Stimulated activated CD8-positive, alpha-beta memory T cell treated with anti-CD3 and anti-CD28 coated beads, Interleukin-4, amount 100 ng/mL, for 1 hour (primary cell): ENCODE measurements around the gene CYSTM1.
"Not testable (repeated sequence)": the region's sequence is repeated elsewhere in the genome, so short reads cannot be mapped to it uniquely, and the experiment has no call there.

Experiments used
- DNase-seq, 2 donors: peaks; one replicate each; pipeline ENCODE4 v3.0.0-alpha.2; 2020; ENCODE audit warnings: low read depth in 2 of 2, low spot score in 1 of 2

Gene CYSTM1

DNA sequence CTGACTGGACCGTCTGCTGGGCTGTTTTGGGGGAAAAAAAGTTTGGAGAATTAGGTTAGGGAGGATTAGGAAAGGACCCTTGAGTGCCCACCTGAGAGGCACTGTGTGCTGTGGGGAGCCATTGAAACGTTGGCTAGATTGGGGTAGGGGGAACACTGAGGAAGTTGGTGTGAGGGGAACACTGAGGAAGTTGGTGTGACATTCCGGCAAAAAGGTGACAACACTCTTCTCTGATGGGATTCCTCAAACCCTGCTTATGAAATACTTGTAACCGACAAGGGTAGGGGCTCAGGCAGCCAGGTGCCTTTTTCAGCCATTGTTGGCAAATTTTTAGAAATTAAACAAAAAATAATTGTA is 1.0 kb downstream of the CYSTM1 start:
- DNase-seq, result no peak

DNA sequence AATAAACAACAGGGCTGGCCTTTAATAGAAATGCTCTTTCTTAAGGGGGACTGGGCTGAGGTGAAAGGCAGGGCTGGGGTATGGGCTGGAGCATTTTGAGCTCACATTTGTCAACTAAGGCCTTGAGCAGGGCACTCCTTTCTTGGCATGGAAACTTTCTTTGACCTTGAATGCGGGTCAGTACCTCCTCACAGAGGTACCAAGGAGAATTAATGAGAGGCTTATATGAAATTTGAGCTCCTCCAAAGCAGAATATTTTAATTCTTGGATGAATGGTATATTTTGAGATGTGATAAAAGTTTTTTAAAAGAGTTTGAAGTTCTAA is 3.1 kb downstream of the CYSTM1 start:
- DNase-seq, result no peak

DNA sequence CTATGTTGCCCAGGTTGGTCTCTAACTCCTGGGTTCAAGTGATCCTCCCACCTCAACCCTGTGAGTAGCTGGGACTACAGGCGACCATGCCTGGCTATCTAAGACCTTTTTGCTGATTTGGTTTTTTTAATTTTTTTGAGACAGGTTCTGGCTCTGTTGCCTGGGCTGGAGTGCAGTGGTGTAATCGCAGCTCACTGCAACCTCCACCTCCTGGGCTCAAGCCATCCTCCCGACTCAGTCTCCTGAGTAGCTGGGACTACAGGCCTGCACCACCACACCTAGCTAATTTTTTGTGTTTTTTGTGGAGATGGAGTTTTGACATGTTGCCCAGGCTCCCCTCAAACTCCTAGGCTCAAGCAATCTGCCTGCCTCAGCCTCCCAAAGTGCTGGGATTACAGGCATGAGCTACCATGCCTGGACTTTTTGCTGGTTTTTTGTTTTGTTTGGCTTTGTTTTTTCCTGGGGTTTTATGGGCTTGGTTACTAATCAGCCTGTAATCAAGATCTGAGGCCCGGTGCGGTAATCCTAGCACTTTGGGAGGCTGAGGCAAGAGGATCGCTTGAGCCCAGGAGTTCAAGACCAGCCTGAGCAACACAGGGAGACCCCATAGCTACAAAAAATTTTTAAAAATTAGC is 3.6 kb downstream of the CYSTM1 start:
- no peak for DNase-seq

DNA sequence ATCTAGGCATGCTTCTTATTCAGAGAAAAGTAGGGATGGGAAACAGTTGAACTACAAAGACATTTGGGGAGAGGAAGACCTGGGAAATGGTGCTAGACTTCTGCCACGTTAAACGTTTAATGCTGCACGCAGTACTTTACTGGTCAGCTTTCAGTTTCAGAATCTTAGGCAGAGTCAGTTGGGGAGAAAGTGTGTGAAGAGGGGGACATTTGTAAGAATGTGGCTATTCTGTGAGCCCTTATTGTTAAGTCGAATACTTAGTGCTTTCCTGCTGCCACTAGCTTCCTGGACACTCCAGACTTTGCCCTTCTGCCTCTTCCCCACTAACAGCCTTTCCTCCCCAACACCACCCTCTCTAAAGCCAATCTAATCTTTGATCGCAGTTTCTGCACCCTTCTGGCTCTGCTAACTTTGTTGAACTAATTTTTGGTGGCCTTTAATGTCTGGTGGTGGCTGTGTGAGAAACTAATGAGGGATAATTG is 6.1 kb downstream of the CYSTM1 start:
- DNase-seq, result no peak

DNA sequence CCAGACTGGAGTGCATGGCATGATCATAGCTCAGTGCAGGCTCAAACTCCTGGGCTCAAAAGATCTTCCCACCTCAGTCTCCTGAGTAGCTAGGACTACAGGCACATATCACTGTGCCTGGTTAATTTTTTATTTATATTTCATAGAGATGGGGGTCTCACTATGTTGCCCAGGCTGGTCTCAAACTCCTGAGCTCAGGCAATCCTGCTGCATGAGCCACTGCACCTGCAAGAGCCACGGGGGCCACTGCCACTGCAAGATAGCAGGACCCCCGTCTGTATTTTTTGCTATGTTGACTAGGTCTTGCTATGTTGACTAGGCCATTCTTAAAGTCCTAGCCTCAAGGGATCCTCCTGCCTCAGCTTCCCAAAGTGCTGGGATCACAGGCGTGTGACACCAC is 6.5 kb downstream of the CYSTM1 start:
- DNase-seq, result no peak

DNA sequence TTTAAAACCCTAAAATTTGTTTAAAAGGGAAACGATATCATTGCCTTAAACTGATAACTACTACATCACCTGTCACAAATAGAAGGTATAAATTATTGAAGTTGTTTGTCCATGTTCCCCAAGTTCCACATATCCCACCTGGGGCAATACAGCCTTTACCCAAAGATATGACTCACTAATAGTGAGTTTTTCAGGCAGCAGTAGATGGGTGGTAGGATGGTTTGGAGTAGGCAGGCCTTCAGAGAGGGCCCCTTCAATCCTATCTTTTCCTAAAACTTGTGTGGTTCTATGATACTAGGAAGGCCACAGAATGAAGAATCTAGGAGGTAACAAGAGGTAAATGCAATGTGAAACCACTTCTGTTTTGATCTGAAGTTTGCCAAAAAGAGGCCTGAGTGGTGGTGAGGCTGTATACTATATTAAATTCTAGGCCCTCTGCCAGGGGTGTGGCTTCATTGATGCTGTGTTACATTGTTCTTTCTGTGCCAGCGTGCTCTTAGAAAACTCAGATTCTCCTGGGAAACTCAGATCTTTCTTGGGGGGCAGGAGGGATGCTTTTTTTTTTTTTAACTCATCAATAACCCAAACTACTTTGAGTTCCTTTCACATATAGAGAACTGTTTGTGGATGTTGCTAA is 7.2 kb downstream of the CYSTM1 start:
- no peak for DNase-seq

DNA sequence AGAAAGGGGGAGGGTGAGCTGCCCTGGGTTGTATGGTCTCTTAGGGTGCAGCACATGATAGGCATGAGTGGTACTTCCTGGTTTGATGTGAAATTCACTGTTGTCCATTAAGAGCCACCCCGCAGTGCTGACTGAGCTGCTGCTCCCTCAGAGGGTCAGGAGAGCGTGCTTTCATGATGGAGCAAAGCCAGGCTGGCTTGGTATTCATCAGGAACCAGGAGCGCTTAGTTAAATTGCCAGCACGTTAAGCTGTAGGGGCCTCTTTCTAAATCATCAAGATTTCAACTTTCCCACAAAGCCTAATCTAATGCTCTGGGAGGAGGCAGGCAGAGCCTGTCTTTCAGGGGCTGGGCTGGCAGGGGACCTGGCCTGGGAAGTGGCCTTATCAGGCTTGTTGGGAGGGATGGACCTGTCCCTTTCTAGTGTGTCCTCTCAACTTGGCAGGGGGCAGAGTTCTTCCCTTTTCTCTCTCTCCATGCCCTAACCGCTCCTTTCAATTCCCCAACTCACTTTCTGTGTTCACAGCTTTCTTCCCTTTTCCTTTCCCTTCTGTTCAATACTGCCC is 7.9 kb downstream of the CYSTM1 start:
- no peak for DNase-seq

DNA sequence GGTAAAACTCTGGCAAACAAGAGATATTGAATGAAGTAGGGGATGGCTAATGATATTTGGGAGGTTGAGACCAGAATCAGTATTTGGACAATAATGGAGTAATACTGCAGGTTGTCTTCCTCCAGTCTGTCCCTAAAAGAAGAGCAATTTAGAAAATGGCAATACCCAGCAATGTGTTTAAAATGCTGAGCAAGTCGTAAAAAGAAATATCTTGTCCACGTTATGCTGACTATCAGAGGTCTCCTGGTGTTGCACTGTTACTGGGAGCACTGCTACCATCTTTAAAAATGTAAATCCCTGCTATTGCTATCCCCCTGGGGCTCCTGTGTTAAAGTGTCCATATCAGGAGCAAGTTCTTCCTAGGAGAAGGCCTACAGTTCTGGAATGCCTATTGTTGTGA is 10.4 kb downstream of the CYSTM1 start:
- DNase-seq, result no peak

DNA sequence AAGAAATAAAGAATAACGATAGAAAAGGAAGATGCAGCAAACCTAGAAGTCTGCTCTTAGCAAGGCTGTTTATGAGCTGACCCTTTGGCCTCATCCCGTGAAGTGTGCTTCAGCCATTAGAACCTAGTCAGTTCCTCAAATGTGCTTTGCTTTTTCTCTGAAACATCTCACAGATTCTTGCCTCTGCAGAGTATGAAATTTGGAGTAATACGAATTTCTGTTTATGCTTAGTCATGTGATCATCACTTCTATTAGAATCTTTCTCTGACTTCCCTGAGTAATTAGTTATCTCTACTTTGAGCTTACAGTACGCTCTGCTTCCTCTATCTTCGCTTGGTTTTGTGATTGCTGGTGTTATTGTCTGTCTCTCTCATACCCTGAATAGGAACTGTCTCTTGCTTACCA is 11.3 kb downstream of the CYSTM1 start:
- DNase-seq, result no peak

DNA sequence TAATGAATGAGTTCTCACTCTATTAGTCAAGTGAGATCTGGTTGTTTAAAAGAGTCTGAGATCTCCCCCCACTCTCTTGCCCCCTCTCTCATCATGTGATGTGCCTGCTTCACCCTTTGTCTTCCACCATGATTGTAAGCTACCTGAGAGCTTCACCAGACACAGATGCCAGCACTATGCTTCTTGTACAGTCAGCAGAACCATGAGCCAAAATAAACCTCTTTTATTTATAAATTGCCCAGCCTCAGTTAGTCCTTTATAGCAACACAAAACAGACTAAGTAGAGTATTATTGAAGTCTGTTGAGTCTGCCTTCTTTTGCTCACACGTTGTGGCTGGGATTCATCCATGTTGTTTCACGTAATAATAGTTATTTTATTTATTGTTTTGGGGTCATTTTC is 14.3 kb downstream of the CYSTM1 start:
- DNase-seq, result no peak

DNA sequence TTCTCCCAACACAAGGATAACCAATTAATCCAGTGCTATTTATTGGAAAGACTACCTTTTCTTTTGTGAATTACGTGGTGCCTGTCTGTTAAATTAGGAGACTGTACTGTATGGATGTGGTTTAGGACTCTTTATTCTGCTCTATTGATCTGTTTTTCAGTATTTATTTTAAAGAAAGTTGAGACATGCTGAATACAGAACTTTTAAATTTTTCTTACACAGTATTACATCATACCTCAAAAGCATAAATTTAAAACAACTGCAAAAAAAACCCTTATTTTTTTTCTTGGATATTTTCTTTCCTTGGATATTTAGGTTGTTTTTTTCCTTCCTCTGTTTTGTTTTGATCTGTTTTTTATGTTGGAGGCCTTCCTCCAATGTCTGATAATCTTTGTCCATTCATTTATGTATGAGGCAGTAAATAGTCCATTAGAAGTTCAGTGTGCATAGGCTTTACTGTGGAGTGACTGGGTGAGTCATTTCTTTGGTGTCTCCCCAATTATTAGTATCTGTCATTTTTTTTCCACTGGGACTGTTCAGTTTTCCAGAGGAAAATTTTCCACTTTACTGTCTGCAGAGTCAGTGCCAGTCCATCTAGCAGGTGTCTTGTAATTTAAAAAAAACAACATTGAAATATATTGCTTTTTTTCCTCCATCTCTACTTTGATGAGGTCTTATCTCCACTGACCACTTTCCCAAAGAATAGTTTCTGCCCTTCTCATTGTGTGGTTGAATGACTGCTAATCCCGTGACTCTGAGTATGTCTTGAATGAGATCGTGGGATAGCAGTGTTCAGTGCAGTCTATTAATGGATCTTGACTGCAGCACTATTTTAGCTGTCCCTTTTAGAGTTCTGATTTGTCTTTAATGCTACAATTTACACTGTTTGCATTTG is 15.2 kb downstream of the CYSTM1 start:
- DNase-seq, result no peak

DNA sequence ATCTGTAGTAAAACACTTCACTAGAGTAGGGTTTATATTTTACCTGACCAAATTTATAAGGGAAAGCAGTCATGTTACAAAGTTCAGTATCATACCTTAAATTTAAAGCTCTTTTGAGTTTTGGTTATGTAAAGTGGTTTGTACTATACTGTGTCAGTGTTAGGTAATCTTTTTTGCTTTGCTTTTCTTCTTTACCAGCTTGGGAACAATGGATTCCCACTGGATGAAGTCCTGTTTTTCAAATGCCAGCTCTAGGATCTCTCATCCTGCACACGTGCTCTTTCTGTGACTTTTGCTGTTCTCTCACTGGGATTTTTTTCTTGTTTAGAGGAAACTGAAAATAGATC is 15.9 kb downstream of the CYSTM1 start:
- DNase-seq, result no peak

DNA sequence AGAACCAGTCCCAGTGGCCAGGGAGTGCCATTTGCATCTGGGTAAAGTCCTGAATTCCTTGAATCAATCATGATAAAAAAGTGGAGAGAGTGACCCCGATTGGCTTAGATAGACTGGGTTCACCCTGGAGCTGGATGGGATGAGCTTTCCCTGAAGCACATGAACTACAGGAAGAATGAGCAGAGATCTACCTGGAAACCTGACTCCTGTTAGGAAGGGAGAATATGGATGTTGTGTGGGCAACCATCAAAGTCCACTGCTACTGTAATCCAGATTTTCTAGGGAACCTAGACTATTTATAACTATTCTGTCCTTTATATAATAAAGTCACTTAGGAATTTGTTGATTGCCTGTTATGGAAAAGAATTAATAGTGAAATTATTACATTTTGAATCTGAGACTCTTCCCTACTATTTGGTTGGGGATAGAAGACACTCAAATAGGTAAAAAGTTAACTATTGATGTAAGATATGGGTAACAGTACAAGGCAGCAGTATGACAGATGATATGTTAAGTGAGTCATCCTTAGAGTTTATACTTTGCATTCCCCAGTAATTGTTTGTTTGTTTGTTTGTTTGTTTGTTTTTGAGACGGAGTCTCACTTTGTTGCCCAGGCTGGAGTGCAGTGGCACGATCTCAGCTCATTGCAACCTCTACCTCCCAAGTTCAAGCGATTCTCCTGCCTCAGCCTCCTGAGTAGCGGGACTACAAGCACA is 17.9 kb downstream of the CYSTM1 start:
- DNase-seq, result no peak

DNA sequence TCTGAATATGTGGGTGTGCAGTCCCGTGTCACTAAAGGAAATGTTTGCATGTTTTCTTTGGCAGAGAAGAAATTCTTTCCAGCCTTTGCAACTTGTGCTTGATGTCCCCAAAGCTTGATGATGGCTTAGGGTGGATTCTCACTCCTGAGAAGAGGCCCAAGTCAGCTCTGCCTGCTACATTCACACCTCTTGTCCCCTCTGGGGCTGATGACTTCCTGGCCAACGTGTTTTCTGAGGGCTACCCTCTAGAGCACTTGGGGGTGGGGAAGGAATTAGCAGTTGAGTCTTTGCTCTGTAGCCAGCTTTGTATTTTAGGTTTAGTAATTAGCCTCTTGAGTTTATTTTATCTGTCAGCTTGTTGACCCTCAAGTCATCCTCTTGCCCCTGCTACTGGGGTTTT is 19.7 kb downstream of the CYSTM1 start:
- DNase-seq, result no peak

DNA sequence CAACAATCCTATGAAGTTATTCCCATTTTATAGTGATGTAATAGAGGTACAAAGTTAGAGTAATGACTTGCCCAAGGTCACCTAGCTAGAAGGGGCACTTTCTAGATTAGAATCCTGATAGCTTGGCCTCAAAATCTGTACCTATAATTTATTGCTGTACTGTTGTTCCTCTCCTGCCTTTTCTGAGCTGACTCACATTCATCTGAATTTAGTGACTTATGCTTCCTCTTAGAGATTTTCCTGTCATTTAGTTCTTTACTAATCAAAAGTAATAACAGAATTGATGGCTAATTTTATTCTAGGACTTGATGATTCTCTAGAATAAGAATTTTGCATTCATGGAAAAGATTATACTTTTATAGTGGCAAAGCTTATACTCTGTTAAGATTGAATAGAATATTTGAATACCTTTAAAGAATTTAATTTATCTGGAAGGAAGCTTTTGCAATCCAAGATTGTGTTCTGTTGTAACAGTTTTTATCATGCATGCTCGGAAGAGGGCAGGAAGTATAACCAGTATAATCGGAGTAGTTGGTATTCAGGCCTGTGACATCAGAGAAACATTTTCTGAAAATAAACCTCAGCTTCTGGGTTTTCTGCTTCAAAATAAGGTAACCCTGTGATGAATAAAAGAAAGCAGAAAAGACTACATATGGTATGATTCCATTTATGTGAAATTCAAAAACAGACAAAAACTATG is 21.3 kb downstream of the CYSTM1 start:
- no peak for DNase-seq

DNA sequence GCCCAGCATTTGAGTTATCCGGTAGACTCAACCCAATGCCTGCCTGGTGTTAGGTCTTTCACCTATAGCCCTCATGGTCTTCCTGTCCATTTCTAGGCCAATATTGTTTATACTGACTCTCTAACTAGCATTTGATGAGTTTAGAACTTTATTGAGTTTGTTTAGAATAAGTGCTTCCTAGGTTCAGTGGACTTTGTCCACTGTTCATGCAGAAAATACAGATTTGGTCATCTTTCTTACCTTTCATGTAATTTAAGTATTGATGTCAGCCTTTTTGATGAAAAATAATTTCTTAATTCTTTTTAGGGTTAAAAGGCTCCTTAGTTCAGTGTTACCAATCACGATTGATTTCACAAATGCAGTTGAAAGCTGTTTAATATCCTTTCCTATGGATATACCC is 22.0 kb downstream of the CYSTM1 start:
- no peak for DNase-seq

DNA sequence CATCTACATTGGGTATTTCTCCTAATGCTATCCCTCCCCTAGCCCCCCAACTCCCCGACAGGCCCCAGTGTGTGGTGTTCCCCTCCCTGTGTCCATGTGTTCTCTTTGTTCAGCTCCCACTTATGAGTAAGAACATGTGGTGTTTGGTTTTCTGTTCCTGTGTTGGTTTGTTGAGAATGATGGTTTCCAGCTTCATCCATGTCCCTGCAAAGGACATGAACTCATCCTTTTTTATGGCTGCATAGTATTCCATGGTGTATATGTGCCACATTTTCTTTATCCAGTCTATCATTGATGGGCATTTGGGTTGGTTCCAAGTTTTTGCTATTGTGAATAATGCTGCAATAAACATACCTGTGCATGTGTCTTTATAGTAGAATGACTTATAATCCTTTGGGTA is 23.9 kb downstream of the CYSTM1 start:
- DNase-seq, result not testable (repeated sequence)

DNA sequence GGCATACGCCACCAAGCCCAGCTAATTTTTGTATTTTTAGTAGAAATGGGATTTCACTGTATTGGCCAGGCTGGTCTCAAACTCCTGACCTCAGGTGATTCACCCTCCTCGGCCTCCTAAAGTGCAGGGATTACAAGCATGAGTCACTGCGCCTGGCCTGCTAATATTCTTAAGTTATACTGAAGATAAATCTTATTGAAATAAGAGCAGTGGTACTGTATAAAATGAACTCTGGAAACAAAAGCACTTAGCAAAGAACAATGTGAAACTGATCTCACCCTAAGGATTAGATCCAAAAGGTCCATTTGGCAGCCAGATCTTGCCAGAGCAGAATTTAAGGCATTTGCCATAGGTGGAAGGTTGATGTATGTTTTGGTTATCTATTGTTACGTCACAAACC is 27.1 kb downstream of the CYSTM1 start:
- DNase-seq, result no peak

DNA sequence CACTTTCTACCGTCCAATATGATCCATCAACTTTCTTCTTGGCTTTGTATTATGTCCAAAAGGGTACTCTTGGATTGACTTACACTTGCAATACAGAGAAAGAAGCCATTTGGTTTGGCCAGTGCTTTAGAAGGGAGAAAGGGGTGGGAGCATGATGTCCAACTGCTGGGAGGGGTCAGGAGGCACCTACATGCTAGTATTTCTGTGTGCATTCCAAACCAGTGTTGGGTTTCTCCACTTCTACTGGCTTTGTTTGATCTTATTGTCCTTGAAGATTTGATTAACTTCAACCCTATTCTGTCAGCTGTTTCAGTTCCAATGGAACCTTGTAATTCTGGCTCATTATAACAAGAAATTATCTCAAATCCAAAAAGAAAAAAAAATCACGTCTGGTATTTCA is 27.6 kb downstream of the CYSTM1 start:
- no peak for DNase-seq

DNA sequence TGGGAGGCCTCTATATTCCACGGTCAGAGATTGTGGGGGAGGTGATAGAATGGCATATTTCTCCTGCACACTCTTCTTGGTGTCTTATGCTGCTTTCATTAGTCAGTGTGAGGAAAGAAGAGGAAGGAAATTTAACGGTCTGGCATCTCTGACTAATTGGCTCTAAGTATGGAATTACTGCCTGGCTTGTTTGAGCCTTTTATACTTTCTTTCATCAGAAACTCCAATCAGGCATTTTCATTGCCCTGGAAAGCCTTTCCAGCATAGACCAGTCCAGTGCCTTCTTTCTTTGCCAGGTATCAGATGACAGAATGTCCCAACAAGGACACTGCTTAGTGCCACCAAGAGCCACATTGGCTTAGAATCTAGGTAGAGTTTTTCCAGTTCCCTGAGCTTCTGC is 30.2 kb downstream of the CYSTM1 start:
- DNase-seq, result no peak

DNA sequence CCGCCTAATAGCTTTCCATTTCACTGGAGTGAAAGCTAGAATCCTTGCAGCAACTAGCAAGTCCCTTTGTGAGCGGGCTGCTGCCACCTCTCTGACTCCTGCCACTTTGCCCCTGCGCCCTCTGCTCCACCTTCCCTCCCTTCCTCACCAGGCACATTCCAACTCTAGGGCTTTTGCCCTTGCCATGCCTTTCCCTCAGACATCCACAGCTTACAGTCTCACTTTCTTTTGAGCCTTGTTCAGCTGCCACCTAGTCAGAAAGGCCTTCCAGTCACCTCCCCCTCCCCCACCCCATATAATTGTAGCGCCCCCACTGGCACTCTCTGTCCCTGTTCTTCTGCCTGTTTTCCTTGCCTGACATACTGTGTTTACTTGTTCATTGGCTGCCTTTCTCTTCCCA is 31.0 kb downstream of the CYSTM1 start:
- DNase-seq, result no peak
